Endothelial cell of umbilical vein (primary cell): ENCODE data around the gene PRKAG2.

Experiments
- EZH2 ChIP-seq: IDR thresholded peaks from 2 replicates; pipeline ENCODE4 v1.6.1; 2012; ENCODE audit warnings: borderline replicate concordance, low read depth, mild to moderate bottlenecking, moderate library complexity, low read length, inconsistent platforms; ENCODE audit not compliant: severe bottlenecking
- GATA2 ChIP-seq: IDR thresholded peaks from 2 replicates; pipeline ENCODE4 v1.7.0; 2011; ENCODE audit warnings: low read depth, mild to moderate bottlenecking, moderate library complexity, mixed read lengths, low read length; ENCODE audit not compliant: insufficient read length, insufficient read depth
- JUN ChIP-seq: IDR thresholded peaks from 2 replicates; pipeline ENCODE4 v1.6.1; 2011; ENCODE audit warnings: borderline replicate concordance, low read depth; ENCODE audit not compliant: insufficient read length, insufficient read depth
- MYC ChIP-seq: IDR thresholded peaks from one replicate; pipeline ENCODE4 v1.6.1; 2011; ENCODE audit warnings: mild to moderate bottlenecking, low read depth, low read length
- POLR2A ChIP-seq: IDR thresholded peaks from 2 replicates; pipeline ENCODE4 v1.6.1; 2012; ENCODE audit warnings: low read depth, mild to moderate bottlenecking, control low read depth, low read length
- POLR2AphosphoS5 ChIP-seq: IDR thresholded peaks from 2 replicates; pipeline ENCODE4 v1.6.1; 2012; ENCODE audit warnings: low read depth, mild to moderate bottlenecking, control low read depth, low read length, moderate library complexity; ENCODE audit not compliant: insufficient read depth
- TF ChIP-seq, protein P1 (sequence below), 2 donors: IDR thresholded peaks; 1 replicate in 1 of 2; 2 replicates in 1 of 2; pipeline ENCODE4 v1.5.1; 2011; ENCODE audit warnings: low read length in 2 of 2, mild to moderate bottlenecking in 2 of 2, moderate library complexity in 2 of 2, control low read depth in 1 of 2, inconsistent platforms in 1 of 2, low read depth in 1 of 2; ENCODE audit not compliant: insufficient read depth in 1 of 2; ENCODE audit errors: extremely low read depth in 1 of 2

DNA sequence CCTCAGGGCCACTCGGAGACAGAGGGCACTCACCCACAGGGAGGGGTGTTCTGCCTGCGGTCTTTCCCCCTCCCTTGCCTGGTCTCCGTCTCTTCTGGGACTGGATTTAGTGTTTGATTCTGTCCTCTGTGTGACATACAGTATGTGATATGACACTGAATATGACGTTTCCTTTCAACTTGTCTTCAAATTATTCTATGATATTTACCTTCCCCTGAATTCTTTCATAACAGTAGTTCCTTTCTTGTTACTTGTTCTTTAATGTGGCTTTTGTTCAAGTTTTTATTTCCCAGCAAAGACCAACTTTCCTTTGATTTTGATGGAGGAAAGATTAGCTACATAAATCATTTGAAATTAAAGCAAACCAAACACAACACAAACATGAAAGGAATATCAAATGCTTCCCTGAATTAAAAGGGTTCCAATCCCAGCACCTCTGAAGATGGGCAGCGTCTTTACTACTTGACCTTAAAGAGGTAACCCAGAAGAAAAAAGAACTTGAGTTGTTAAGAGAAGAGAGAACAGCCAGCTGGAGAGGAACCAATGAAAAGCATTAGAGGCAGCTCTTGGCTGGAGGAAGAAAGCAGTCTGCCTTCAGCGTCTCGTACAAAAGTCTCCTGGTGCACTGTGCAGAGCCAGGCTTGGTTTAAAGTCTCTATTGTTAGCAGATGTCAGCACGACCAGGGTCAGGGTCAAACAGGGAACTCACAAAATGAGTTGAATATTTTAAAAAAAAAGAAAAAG is 338.9 kb downstream of the PRKAG2 start:
- TF ChIP-seq, protein P1, sequence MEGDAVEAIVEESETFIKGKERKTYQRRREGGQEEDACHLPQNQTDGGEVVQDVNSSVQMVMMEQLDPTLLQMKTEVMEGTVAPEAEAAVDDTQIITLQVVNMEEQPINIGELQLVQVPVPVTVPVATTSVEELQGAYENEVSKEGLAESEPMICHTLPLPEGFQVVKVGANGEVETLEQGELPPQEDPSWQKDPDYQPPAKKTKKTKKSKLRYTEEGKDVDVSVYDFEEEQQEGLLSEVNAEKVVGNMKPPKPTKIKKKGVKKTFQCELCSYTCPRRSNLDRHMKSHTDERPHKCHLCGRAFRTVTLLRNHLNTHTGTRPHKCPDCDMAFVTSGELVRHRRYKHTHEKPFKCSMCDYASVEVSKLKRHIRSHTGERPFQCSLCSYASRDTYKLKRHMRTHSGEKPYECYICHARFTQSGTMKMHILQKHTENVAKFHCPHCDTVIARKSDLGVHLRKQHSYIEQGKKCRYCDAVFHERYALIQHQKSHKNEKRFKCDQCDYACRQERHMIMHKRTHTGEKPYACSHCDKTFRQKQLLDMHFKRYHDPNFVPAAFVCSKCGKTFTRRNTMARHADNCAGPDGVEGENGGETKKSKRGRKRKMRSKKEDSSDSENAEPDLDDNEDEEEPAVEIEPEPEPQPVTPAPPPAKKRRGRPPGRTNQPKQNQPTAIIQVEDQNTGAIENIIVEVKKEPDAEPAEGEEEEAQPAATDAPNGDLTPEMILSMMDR (IDR thresholded peaks at IDR 0.05; ENCODE audit: extremely low read depth in 1 of 2, insufficient read depth in 1 of 2, low read depth in 1 of 2, low read length in 2 of 2): no peak
- TF ChIP-seq EZH2: no peak
- no peak for TF ChIP-seq POLR2A
- no peak for TF ChIP-seq POLR2AphosphoS5
- no peak for TF ChIP-seq GATA2
- TF ChIP-seq JUN: no peak
- TF ChIP-seq MYC: no peak
